Central memory CD4-positive, alpha-beta T cell (primary cell): ENCODE results near the gene MC4R.

Source experiments
- DNase-seq: peaks from one replicate; pipeline ENCODE4 v3.0.0; 2022

Gene MC4R

GRCh38 chr18:60322591-60322990 lies 50.0 kb downstream of the MC4R start:
- no peak for DNase-seq
